HG02678 (cell line): ENCODE results near the gene YTHDF1.

Source experiments
- ATAC-seq: cut with Tn5 transposase; IDR thresholded peaks from one replicate; pipeline ENCODE4 v1.9.1; 2021; ENCODE audit warnings: mild to moderate bottlenecking, moderate library complexity; ENCODE audit not compliant: unreplicated experiment

Gene YTHDF1

DNA sequence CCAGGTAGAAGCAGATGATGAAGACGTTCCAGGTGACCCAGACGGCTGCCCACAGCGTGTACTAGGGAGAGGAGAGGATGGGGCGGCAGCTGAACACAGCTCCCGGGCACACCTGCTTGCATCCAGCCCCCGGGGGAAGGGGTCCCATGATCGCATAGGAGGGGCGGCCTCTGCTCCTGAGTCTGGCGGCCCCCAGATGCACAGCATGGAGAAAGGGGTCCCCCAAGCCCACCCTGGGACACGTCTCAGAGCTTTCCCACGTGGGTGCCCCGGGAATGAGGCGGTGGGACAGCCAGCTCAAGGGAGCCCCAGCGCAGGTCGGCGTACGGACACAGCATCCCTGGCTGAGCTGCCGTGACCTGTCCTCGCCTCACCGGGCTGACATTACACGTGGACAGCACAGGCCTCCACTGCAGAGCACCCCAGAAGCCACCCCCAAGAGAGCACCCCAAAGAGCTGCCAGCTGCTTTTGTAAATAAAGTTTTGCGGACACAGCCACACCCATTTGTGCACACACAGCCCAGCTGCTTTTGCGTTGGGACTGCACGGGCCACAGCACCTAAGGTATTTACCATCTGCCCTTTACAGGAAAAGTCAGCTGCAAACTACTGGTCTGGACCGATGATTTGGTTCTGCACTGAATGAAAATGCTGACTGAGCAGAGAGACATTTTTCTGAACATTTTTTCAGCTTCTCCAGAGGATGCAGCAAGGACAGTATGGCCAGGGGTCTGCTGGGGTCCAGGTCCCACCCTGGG, 33.1 kb upstream of the YTHDF1 start:
- no peak for ATAC-seq

DNA sequence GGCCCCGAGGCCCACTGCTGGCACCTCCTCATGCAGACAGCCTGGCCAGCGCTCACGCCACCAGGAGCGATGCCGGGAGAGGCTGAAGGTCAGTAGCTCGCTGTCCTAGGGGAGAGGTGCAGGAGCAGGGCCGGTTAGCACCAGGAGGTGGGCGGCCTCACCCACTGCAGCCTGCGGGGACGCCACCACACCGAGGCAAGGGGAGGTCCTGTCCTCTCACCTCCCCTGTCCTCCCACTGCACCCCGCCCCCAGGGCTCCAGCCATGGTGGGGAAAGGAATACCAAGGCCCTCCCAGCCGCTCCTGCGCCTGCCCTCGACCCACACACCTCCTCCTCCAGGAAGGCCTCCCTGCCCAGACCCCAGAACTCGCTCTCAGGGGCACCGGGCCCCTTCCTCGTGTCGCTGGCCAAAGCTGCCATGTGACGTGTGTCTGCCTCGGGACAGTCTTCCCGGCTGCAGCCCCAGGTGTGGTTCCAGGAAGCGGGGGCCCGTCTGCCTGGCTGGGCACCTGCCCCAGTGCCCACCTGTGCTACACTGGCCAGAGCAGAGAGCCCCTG, 31.8 kb upstream of the YTHDF1 start:
- no peak for ATAC-seq

DNA sequence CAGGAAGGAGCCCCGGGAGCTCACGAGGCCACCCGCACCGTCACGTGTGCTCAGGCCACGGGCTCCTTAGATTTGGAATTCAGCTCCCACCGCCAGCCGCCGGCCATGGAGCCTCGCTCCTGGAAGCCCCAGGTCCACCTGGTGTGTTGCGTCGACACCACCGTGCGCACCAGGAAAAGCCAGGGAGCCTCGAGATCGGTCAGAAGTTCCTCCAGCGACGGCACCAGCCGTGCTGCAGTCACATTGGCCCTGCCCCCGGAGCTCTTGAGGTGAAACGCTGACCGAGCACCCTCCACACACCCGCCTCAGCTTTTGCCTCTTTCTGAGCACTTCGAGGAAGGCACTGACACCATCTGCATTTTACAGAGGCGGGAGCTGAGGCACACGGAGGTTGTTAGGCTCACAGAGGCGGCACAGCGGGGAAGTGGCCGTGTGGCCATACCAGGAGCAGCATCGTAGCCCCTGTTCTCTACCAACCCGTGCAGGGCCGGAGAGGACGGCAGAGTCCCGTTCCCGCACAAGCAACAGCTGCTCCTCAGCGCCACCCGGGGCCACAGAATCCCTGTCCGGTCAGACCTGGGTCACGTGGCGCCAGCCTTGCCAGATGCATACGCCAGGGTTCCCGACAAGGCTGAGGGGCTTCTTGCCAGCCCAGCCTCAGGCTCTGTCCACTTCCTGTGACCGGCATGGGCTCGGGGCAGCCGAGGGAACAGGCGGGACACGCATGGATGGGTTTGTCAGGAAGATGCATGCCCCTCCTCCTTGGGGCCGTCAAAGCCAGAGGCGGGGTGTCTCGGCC, 30.8 kb upstream of the YTHDF1 start:
- ATAC-seq = no peak

- ATAC-seq = no peak
These were observed 28.5 kb upstream of the YTHDF1 start for GRCh38 chr20:63244468-63244867.

GRCh38 chr20:63243604-63244247, 27.8 kb upstream of the YTHDF1 start:
- no peak for ATAC-seq

DNA sequence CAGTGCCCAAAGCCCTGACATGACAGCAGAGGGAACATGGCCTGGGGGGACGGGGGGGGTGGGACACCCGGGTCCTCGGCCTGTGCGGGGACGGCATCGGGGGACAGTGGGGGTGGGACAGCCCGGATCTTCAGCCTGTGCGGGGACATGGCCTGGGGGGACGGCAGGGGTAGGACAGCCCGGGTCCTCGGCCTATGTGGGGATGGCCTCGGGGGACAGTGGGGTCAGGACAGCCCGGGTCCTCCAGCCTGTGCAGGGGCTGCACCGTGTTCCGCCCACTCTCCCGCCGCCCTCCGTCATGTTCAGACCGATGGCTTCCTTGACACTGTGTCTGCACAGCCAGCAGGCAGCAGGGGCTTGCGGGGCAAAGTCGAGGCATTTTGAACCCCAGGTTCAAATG, 26.8 kb upstream of the YTHDF1 start:
- ATAC-seq = no peak

DNA sequence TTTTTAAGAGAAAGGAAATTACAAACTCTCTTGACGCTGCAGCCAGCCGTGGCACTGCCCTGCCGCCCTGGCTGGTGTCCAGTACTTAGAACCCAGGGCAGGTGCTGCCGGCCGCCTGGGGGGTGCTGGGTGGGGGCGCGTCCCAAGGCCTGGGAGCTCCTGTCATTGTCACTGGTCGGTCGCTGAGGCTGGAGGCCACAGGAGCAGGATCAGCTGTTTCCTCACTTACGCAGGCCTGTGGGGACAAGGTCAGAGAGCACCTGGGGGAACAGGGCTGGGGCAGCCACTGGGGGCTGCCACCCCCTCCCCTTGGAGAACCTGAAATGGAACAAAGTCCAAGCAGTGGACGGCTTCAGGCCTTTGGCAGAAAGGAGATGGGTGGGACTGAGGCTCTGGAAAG, 25.3 kb upstream of the YTHDF1 start:
- no peak for ATAC-seq

GRCh38 chr20:63240004-63240403, 24.1 kb upstream of the YTHDF1 start:
- ATAC-seq = no peak

DNA sequence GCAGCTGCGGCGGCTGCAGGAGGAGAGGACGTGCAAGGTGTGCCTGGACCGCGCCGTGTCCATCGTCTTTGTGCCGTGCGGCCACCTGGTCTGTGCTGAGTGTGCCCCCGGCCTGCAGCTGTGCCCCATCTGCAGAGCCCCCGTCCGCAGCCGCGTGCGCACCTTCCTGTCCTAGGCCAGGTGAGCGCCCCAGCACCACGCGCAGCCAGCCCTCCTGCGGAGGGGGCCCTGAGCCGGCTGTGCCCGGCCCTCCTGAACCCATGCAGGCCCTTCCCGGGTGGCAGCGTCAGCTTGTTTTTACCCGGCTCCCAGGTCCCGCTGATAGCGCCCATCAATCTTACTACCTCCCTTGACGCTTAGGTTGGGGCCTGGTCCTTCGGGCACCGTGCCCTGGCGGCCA, 23.5 kb upstream of the YTHDF1 start:
- no peak for ATAC-seq

DNA sequence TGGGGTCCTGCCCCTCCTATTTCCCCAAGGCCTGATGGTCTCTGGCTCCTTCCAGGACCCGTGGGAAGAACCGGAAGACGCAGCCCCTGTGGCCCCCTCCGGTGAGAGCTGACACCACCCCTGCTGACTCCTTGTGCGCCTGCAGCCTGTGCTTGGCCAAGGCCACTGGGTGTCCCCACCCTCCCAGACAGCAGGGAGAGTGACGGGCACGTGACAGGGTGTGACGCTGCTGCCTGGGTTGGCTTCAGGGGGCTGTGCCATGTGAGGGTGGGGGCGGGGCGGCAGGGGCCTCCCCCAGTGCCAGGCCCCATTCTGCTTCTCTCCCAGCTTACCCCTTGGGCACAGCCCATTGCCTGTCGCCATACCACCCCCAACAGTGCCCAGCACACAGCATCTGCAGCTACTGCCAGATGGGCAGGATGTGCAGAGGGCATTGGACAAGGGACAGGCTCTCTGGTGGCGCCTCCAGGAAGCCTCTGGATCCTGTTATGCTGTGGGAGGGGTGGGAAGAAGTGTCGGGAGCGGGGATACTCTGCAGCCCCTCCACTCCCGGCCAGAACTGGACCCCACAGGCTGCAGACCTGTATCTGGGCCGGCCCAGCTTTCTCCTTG, 22.7 kb upstream of the YTHDF1 start:
- ATAC-seq = no peak

DNA sequence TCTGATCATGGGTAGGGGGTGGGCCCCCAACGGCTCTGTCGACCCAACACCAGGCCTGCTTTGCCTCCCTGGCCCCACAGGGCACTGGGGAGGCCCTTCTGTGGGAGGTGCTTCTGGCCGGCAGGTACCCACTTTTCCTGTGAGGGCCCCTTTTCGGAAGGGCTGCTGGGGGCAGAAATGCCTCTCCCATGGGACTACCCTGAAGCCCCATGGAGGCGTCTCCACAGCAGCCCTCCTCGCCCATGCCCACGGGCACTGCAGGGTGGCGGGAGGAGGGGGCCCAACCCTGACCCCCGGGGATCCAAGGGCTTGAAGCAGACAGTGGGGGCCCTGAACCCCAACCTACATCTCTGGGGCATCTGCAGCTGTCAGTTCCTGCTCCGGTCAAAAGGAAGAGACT, 22.1 kb upstream of the YTHDF1 start:
- ATAC-seq = no peak

- ATAC-seq = no peak
These were observed 20.3 kb upstream of the YTHDF1 start for GRCh38 chr20:63236116-63236837.

GRCh38 chr20:63235399-63235983, 19.6 kb upstream of the YTHDF1 start, which contains the start of gene BIRC7:
BIRC7 (plus strand) TSS chr20:63235905; CDS start chr20:63236097, 192 bp downstream.
- ATAC-seq = no peak

GRCh38 chr20:63234693-63235398, 18.9 kb upstream of the YTHDF1 start:
- ATAC-seq = no peak

DNA sequence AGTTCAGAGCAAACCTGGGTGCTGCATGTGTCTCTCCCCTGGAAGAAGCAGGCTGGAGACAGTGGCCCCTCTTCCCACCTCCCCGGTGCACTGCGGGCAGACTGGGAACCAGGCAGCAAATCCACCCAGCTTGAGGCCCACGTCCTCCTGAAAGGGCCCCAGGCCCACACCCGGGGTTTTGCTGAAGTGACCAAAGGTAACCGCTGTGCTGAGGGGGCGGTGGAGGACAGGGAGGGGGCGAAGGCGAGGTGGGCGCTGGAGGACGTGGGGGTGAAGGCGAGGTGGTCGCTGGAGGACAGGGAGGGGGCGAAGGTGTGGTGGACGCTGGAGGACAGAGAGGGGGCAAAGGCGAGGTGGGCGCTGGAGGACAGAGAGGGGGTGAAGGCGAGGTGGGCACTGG, 18.0 kb upstream of the YTHDF1 start:
- ATAC-seq = no peak

GRCh38 chr20:63233061-63233344, 17.1 kb upstream of the YTHDF1 start:
- ATAC-seq = no peak

GRCh38 chr20:63232235-63233060, 16.5 kb upstream of the YTHDF1 start:
- no peak for ATAC-seq

DNA sequence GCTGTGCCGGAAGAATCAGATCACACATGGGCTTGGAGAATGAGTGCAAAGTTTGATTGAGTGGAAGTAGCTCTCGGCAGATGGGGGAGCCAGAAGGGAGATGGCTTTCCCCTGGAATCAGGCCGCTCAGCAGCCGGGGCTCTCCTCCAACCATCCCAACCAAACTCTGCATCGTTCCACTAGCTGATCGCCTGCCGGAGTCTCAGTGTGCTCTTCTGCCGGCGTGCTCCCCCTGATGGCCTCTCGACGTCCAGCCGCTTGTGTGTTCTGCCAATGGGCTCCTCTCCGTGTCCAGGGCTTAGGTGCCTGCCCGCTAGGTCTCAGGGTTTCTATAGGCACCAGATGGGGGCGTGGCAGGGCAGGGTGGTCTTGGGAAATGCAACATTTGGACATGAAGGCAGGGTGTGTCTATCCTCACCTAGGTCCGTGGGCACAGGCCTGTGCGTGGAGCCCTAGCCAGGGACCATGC, 14.9 kb upstream of the YTHDF1 start:
- no peak for ATAC-seq

GRCh38 chr20:63228806-63229205, 12.9 kb upstream of the YTHDF1 start:
- ATAC-seq = no peak
